ENCODE measurements around the gene CPVL.

DNA sequence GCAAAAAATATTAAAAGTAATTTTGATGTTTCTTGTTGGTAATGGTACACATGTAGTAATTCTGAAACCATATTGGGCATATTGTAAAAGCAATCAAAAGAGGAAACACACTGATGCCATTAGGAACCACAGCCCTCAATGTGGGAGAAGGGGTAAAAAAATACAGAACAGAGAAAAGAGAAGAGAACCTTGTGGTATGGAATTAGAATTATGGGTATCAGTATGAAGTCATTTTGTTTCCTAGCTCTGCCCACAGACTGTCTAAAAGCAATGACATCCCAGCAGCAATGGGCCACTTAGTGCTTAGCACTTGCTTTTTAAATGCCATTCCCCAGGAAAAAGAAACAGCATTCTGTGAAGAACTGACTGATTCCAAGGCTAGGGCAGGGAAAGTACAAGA, 61.5 kb downstream of the CPVL start:
- TF ChIP-seq, protein P1, sequence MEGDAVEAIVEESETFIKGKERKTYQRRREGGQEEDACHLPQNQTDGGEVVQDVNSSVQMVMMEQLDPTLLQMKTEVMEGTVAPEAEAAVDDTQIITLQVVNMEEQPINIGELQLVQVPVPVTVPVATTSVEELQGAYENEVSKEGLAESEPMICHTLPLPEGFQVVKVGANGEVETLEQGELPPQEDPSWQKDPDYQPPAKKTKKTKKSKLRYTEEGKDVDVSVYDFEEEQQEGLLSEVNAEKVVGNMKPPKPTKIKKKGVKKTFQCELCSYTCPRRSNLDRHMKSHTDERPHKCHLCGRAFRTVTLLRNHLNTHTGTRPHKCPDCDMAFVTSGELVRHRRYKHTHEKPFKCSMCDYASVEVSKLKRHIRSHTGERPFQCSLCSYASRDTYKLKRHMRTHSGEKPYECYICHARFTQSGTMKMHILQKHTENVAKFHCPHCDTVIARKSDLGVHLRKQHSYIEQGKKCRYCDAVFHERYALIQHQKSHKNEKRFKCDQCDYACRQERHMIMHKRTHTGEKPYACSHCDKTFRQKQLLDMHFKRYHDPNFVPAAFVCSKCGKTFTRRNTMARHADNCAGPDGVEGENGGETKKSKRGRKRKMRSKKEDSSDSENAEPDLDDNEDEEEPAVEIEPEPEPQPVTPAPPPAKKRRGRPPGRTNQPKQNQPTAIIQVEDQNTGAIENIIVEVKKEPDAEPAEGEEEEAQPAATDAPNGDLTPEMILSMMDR (IDR thresholded peaks at IDR 0.05), result no peak
- TF ChIP-seq ZFX (IDR thresholded peaks at IDR 0.05; ENCODE audit: borderline replicate concordance), result no peak
